GM12878 (cell line): Measurements from ENCODE around the gene ALDH1L1. TPM values are rescaled to one million over a fixed set of nuclear protein-coding genes. Genes with fewer than 3 reads are reported as not detected.

ENCODE experiments used
- ATAC-seq: fragments of 200-7000 bp; cut with Tn5 transposase; 3 replicates; pipeline ENCODE4 v1.9.1; 2020; ENCODE audit warnings: mild to moderate bottlenecking, moderate library complexity
- BruUV-seq: library from RNA; stranded (reverse); fragments of 400-500 nt; replicated peaks from 2 replicates; lab custom pipeline; 2021; lab: Mats Ljungman, UMichigan
- CTCF ChIA-PET: fragments of 300-600 bp; sonication (Branson Sonifier 250); formaldehyde crosslinking; extraction: SDS; loops from one replicate; lab custom pipeline; 2021; ENCODE audit warnings: inconsistent platforms; lab: Yijun Ruan, JAX
- POLR2A ChIA-PET: fragments of 350-600 bp; formaldehyde crosslinking; extraction: SDS; loops from one replicate; lab custom pipeline; 2021; ENCODE audit warnings: inconsistent platforms; lab: Charles Lee
- RAD21 ChIA-PET: fragments of 300-600 bp; sonication (Branson Sonifier 250); formaldehyde crosslinking; loops from one replicate; lab custom pipeline; 2023; ENCODE audit warnings: antibody characterized with exemption; ENCODE audit not compliant: unreplicated experiment; lab: Charles Lee
- SMC1A ChIA-PET: fragments of 300-600 bp; sonication (Branson Sonifier 250); formaldehyde crosslinking; loops from one replicate; lab custom pipeline; 2023; ENCODE audit not compliant: unreplicated experiment, uncharacterized antibody; lab: Charles Lee
- DNase-seq: peaks from one replicate; pipeline ENCODE4 v3.0.0-alpha.2; 2011; ENCODE audit warnings: low read depth, low spot score
- FAIRE-seq: peaks from 3 replicates; lab custom pipeline; 2011; peaks lifted over from hg19 to GRCh38; lab: Jason Lieb, UNC
- H2AFZ ChIP-seq: 2 replicates; pipeline ENCODE4 v1.6.0; 2011; ENCODE audit warnings: low read depth, low read length, control low read depth; ENCODE audit not compliant: control insufficient read depth
- H3K27ac ChIP-seq: 2 replicates; pipeline ENCODE4 v1.5.1; 2011; ENCODE audit warnings: control low read depth; ENCODE audit not compliant: control insufficient read depth, insufficient read depth
- H3K27me3 ChIP-seq, 2 experiments: replicated peaks in 1 of 2; 2 replicates each; pipeline versions ENCODE4 v1.6.0 to v1.6.1; 2011; ENCODE audit warnings: low read length in 1 of 2; ENCODE audit not compliant: control insufficient read depth in 2 of 2, insufficient read depth in 2 of 2
- H3K36me3 ChIP-seq, 2 experiments: 2 replicates each; pipeline ENCODE4 v1.5.1; 2011; ENCODE audit warnings: low read length in 1 of 2; ENCODE audit not compliant: control insufficient read depth in 2 of 2, insufficient read depth in 2 of 2
- H3K4me1 ChIP-seq: 2 replicates; pipeline ENCODE4 v1.6.1; 2011; ENCODE audit warnings: mild to moderate bottlenecking, low read length, moderate library complexity, mixed read lengths; ENCODE audit not compliant: control insufficient read depth, insufficient read depth
- H3K4me2 ChIP-seq: 2 replicates; pipeline ENCODE4 v1.6.0; 2011; ENCODE audit warnings: control low read depth; ENCODE audit not compliant: control insufficient read depth, insufficient read depth
- H3K4me3 ChIP-seq: fragments of 200-600 bp; sonication (generic); 2 replicates; pipeline ENCODE4 v1.5.1; 2016
- H3K79me2 ChIP-seq: 2 replicates; pipeline ENCODE4 v1.6.0; 2011; ENCODE audit warnings: low read length; ENCODE audit not compliant: control insufficient read depth, insufficient read depth
- H3K9ac ChIP-seq: 2 replicates; pipeline ENCODE4 v1.8.0; 2011; ENCODE audit warnings: low read length, control low read depth, mixed read lengths; ENCODE audit not compliant: control insufficient read depth, insufficient read depth
- H3K9me3 ChIP-seq: replicated peaks from 3 replicates; pipeline ENCODE4 v1.5.1; 2011; ENCODE audit warnings: mild to moderate bottlenecking, low read length; ENCODE audit not compliant: control insufficient read depth, insufficient read depth
- H4K20me1 ChIP-seq: 2 replicates; pipeline ENCODE4 v1.6.0; 2011; ENCODE audit not compliant: control insufficient read depth, insufficient read depth
- BHLHE40 ChIP-seq, 2 experiments: fragments of 450-650 bp in 1 of 2; IDR thresholded peaks; 2 replicates each; pipeline ENCODE4 v1.6.1; 2011 to 2017; ENCODE audit warnings: low read depth in 2 of 2, borderline replicate concordance in 1 of 2, improper control_type of control experiment in 1 of 2, low read length in 1 of 2, mild to moderate bottlenecking in 1 of 2
- CBX3 ChIP-seq: fragments of 200-600 bp; sonication (generic); IDR thresholded peaks from 2 replicates; pipeline ENCODE4 v1.6.1; 2016; ENCODE audit warnings: low read depth, borderline replicate concordance
- DPF2 ChIP-seq: fragments of 450-650 bp; IDR thresholded peaks from 2 replicates; pipeline ENCODE4 v1.6.1; 2017; ENCODE audit warnings: mild to moderate bottlenecking
- LARP7 ChIP-seq: fragments of 450-650 bp; IDR thresholded peaks from 2 replicates; pipeline ENCODE4 v1.6.1; 2017; ENCODE audit warnings: mild to moderate bottlenecking
- POLR2A ChIP-seq: IDR thresholded peaks from 2 replicates; pipeline ENCODE4 v1.6.1; 2011; ENCODE audit warnings: low read depth, mild to moderate bottlenecking, low read length
- RELA ChIP-seq: fragments of 450-650 bp; IDR thresholded peaks from 2 replicates; pipeline ENCODE4 v1.8.0; 2014; ENCODE audit warnings: borderline replicate concordance; ENCODE audit not compliant: partially characterized antibody
- SP1 ChIP-seq: IDR thresholded peaks from one replicate; pipeline ENCODE4 v1.6.1; 2011; ENCODE audit warnings: low read depth, low read length
- SPI1 ChIP-seq: IDR thresholded peaks from 2 replicates; pipeline ENCODE4 v1.6.1; 2011; ENCODE audit warnings: low read depth, mild to moderate bottlenecking, low read length, moderate library complexity, borderline replicate concordance; ENCODE audit not compliant: insufficient read depth
- TCF12 ChIP-seq: IDR thresholded peaks from 2 replicates; pipeline ENCODE4 v1.6.1; 2011; ENCODE audit warnings: low read depth, mild to moderate bottlenecking, low read length
- WGBS: methylation state at CpG from one replicate; pipeline ENCODE4 v1.1.6; 2016; ENCODE audit warnings: low lambda C conversion rate; ENCODE audit not compliant: insufficient replicate concordance, insufficient coverage; ENCODE audit errors: missing lambda C conversion rate; 5-methylcytosine and 5-hydroxymethylcytosine counted together
- in situ Hi-C: fragments of 300-500 bp; cut with MboI; formaldehyde crosslinking; loops from 9 replicates; pipeline ENCODE4 v1.14.3; 2018; ENCODE audit warnings: mixed read lengths
- intact Hi-C: fragments of 100-400 bp; cut with micrococcal nuclease; formaldehyde crosslinking; loops from one replicate; pipeline ENCODE4 v1.14.2; 2022; ENCODE audit not compliant: unreplicated experiment
- polyA plus RNA-seq, 11 experiments: library from polyadenylated mRNA; depleted of rRNA in 4 of 11; unstranded in 6 of 11; stranded (reverse) in 5 of 11; fragments of >200 nt; fragmentation: Nextera tagmentation in 4 of 11; fragmentation: Illumina TruSeq in 1 of 11; extraction: Ambion mirVana in 4 of 11; extraction: Trizol in 1 of 11; gene quantifications; 1 replicate in 1 of 11; 2 replicates in 10 of 11; pipeline versions ENCODE4 v1.2.1 to v1.2.3, GENCODE V29; 2011 to 2016; ENCODE audit warnings: inconsistent platforms in 2 of 11, missing spikeins in 2 of 11, low read depth in 1 of 11
- total RNA-seq, 4 experiments: library from RNA; depleted of rRNA in 3 of 4; stranded (reverse); fragments of >200 nt in 3 of 4; fragmentation: Illumina TruSeq in 1 of 4; extraction: Trizol in 1 of 4; gene quantifications; 2 replicates each; pipeline versions ENCODE4 v1.2.1 to v1.2.3, GENCODE V29; 2013 to 2021
- TF ChIP-seq, protein P1 (sequence below): fragments of 150-350 bp; IDR thresholded peaks from 2 replicates; pipeline ENCODE4 v1.6.1; 2014; ENCODE audit warnings: mild to moderate bottlenecking, low read depth, low read length
- TF ChIP-seq, protein P2 (sequence below): fragments of 450-650 bp; IDR thresholded peaks from 2 replicates; pipeline ENCODE4 v1.6.1; 2017; ENCODE audit warnings: mild to moderate bottlenecking, low read depth, inconsistent platforms; ENCODE audit not compliant: poor library complexity, severe bottlenecking

Gene ALDH1L1
- total and polyA plus RNA-seq, 10 of the 15 experiments (the other 5 are each of a cell fraction or from before 2014, with no cell fraction given) = 0.04 to 18.2 (median 0.45) TPM

DNA sequence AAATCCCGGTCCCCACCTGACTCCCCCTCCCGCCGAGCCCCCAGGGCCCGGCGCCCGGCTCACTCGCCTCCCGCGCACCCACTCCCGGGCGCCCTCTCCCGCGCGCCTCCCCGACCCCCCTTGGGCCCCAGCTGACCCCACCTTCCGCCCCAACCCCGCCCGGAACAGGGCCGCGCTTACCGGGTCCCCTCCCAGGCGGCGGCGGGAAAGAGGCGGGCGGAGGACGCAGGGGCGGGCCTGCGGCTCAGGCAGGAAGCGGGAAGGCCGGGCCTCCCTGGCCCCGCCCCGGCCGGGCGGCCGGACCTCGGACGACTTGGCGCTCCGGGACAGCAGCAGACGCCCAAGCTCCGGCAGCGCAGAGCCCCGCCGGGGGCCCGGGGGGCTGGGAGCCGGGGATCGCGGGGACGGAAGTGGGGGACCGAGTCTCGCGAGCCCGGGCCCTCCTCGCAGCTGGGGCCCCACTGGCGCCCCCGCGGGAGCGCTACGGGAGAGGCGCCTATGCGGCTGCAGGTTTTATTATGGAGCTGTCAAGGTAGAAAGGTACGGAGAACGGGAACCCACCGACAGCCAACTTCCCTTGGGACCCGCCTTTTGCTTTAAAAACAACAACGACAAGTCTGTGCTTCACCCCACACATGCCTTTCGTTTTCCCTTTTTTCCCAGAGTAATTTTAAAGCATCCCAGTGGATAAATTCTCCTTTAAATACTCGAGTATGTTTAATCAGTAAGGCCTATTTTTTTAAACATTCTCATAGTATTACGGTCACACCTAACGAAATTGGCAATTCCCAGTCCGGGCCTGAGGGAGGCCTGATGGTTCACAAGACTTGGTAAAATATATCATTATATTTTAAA, 96.2 kb downstream of the ALDH1L1 start, which contains the start of gene SLC41A3 (continued):
- TF ChIP-seq, protein P1, sequence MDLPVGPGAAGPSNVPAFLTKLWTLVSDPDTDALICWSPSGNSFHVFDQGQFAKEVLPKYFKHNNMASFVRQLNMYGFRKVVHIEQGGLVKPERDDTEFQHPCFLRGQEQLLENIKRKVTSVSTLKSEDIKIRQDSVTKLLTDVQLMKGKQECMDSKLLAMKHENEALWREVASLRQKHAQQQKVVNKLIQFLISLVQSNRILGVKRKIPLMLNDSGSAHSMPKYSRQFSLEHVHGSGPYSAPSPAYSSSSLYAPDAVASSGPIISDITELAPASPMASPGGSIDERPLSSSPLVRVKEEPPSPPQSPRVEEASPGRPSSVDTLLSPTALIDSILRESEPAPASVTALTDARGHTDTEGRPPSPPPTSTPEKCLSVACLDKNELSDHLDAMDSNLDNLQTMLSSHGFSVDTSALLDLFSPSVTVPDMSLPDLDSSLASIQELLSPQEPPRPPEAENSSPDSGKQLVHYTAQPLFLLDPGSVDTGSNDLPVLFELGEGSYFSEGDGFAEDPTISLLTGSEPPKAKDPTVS = no peak
- peak; percentile 32; the same call in 1 of the 2 replicates for TF ChIP-seq TCF12
- peak; percentile 72; the same call in 1 of the 2 replicates for TF ChIP-seq LARP7
- no peak for TF ChIP-seq RELA
- peak; percentile 6; the same call in 1 of the 2 replicates for TF ChIP-seq SPI1
- TF ChIP-seq POLR2A = peak; percentile 67
- peak; percentile 31 for TF ChIP-seq SP1
- peak; percentile 53; the same call in 1 of the 2 replicates for TF ChIP-seq DPF2
- TF ChIP-seq, all 136 proteins: peak for 25

- TF ChIP-seq, protein P2, sequence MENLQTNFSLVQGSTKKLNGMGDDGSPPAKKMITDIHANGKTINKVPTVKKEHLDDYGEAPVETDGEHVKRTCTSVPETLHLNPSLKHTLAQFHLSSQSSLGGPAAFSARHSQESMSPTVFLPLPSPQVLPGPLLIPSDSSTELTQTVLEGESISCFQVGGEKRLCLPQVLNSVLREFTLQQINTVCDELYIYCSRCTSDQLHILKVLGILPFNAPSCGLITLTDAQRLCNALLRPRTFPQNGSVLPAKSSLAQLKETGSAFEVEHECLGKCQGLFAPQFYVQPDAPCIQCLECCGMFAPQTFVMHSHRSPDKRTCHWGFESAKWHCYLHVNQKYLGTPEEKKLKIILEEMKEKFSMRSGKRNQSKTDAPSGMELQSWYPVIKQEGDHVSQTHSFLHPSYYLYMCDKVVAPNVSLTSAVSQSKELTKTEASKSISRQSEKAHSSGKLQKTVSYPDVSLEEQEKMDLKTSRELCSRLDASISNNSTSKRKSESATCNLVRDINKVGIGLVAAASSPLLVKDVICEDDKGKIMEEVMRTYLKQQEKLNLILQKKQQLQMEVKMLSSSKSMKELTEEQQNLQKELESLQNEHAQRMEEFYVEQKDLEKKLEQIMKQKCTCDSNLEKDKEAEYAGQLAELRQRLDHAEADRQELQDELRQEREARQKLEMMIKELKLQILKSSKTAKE = no peak
- peak in 1 of 2 experiments; percentile 70; a peak in 2 of 4 replicates for TF ChIP-seq BHLHE40 (IDR thresholded peaks at IDR 0.05; ENCODE audit: borderline replicate concordance in 1 of 2, low read depth in 2 of 2, low read length in 1 of 2)
- TF ChIP-seq POLR2A = peak; percentile 15; the same call in 1 of the 2 replicates
- no peak for TF ChIP-seq CBX3
- POLR2A ChIA-PET = interaction anchor here (1.1 kb wide), 1 partner anchor 9 kb away, joined by 5 read pairs; no protein-coding TSS in a partner anchor
- in situ Hi-C loops = no loop called here
These were observed 96.9 kb downstream of the ALDH1L1 start for GRCh38 chr3:126083511-126083912.

More at GRCh38 chr3:126083511-126083912, 96.9 kb downstream of the ALDH1L1 start:
- H3K4me3 ChIP-seq = peak overlapping the region; percentile 71
- no peaks in the 10 kb centered on the region for H4K20me1 ChIP-seq
- H2AFZ ChIP-seq = peak overlapping the region; percentile 76
- ATAC-seq (peak; percentile 78), FAIRE-seq (no peak), DNase-seq (no peak)
- intact Hi-C loops = loop anchor here (10.0 kb wide), 1 partner anchor 169 kb away; no protein-coding TSS in a partner anchor
- SMC1A ChIA-PET = no interaction called here
- 0% methylated on average over 13 of the region's 30 CpGs for WGBS
- no peaks in the 10 kb centered on the region for H3K79me2 ChIP-seq
- H3K27me3 ChIP-seq = no peaks in the 10 kb centered on the region
- peak overlapping the region; percentile 48 for H3K4me2 ChIP-seq
- CTCF ChIA-PET = no interaction called here
- BruUV-seq = no TSS peak
- H3K27ac ChIP-seq = peak overlapping the region; percentile 13; the same call in 1 of the 2 replicates
- H3K9me3 ChIP-seq = no peaks in the 10 kb centered on the region
- RAD21 ChIA-PET = no interaction called here
- H3K9ac ChIP-seq = peak overlapping the region; percentile 59; the same call in 1 of the 2 replicates
- no peaks in the 10 kb centered on the region for H3K4me1 ChIP-seq
- no peaks in the 10 kb centered on the region for H3K36me3 ChIP-seq
